ENCODE results near the gene SPAG5. TPM values are rescaled to one million over a fixed set of nuclear protein-coding genes. Genes with fewer than 3 reads are reported as not detected.

SPAG5 gene
- 1.3 and 2.0 TPM in 2 replicates for total RNA-seq

GRCh38 chr17:28598799-28599310, at the start of gene SPAG5:
SPAG5 (minus strand) TSS chr17:28599025; CDS start chr17:28598946, 79 bp downstream.
- no peaks in the 10 kb centered on the region for H3K36me3 ChIP-seq (ENCODE audit: control insufficient read depth, insufficient read depth, low read length)
- H3K4me3 ChIP-seq (ENCODE audit: low read depth, low read length) = peak within 1 kb of the TSS; percentile 68
- no peak for TF ChIP-seq CTCF (IDR thresholded peaks at IDR 0.05; ENCODE audit: insufficient read depth, low read length, severe bottlenecking)
- FAIRE-seq (no peak), DNase-seq (ENCODE audit: low read depth) (peak; percentile 82)
- H3K27me3 ChIP-seq (ENCODE audit: control insufficient read depth, insufficient read depth, low read length) = no peaks in the 10 kb centered on the region

GRCh38 chr17:28646039-28646754, 47.4 kb upstream of the SPAG5 start:
- Histone ChIP-seq H3K27me3 (ENCODE audit: control insufficient read depth, insufficient read depth, low read length) (no peaks in the 10 kb centered on the region), H3K4me3 (ENCODE audit: low read depth, low read length) (no peak overlapping the region), H3K36me3 (ENCODE audit: control insufficient read depth, insufficient read depth, low read length) (peaks cover 20% of the 10 kb centered on the region)
- FAIRE-seq = no peak
- DNase-seq (ENCODE audit: low read depth) = no peak
- TF ChIP-seq CTCF (IDR thresholded peaks at IDR 0.05; ENCODE audit: insufficient read depth, low read length, severe bottlenecking) = no peak

GRCh38 chr17:28645576-28645939, 46.7 kb upstream of the SPAG5 start:
- DNase-seq (ENCODE audit: low read depth) (no peak), FAIRE-seq (no peak)
- H3K4me3 ChIP-seq (ENCODE audit: low read depth, low read length) = peak overlapping the region; percentile 64
- H3K27me3 ChIP-seq (ENCODE audit: control insufficient read depth, insufficient read depth, low read length) = no peaks in the 10 kb centered on the region
- peaks cover 20% of the 10 kb centered on the region for H3K36me3 ChIP-seq (ENCODE audit: control insufficient read depth, insufficient read depth, low read length)
- no peak for TF ChIP-seq CTCF (IDR thresholded peaks at IDR 0.05; ENCODE audit: insufficient read depth, low read length, severe bottlenecking)

GRCh38 chr17:28644787-28645575, 46.2 kb upstream of the SPAG5 start, which contains the start of gene BLTP2:
BLTP2 (minus strand) TSS chr17:28645158; CDS start chr17:28645056, 102 bp downstream.
- peaks cover 23% of the 10 kb centered on the region for H3K36me3 ChIP-seq (ENCODE audit: control insufficient read depth, insufficient read depth, low read length)

More at GRCh38 chr17:28644787-28645575, 46.2 kb upstream of the SPAG5 start, which contains the start of gene BLTP2:
- H3K27me3 ChIP-seq (ENCODE audit: control insufficient read depth, insufficient read depth, low read length) = no peaks in the 10 kb centered on the region
- H3K4me3 ChIP-seq (ENCODE audit: low read depth, low read length) = peak within 1 kb of the TSS; percentile 64
- TF ChIP-seq CTCF (IDR thresholded peaks at IDR 0.05; ENCODE audit: insufficient read depth, low read length, severe bottlenecking) = no peak
- DNase-seq (ENCODE audit: low read depth) = peak; percentile 85
- no peak for FAIRE-seq
